AG04449 (cell line): Measurements from ENCODE around the gene OSBPL2.

Experiments used
- CTCF ChIA-PET: fragments of 350-600 bp; formaldehyde crosslinking; extraction: SDS; loops from one replicate; lab custom pipeline; 2021; ENCODE audit warnings: antibody characterized with exemption; lab: Yijun Ruan, JAX
- POLR2A ChIA-PET: fragments of 400-600, 350-600 bp; formaldehyde crosslinking; extraction: SDS; loops from one replicate; lab custom pipeline; 2020; ENCODE audit warnings: antibody characterized with exemption, inconsistent platforms; lab: Yijun Ruan, JAX
- DNase-seq: peaks from one replicate; pipeline ENCODE4 v3.0.0-alpha.2; 2010; ENCODE audit warnings: low read depth, low spot score
- H3K4me3 ChIP-seq: 2 replicates; pipeline ENCODE4 v1.5.1; 2011; ENCODE audit warnings: low read depth, mild to moderate bottlenecking, control low read depth, low read length
- TF ChIP-seq, protein P1 (sequence below): IDR thresholded peaks from one replicate; pipeline ENCODE4 v1.5.1; 2011; ENCODE audit warnings: mild to moderate bottlenecking, moderate library complexity, low read length, control low read depth, inconsistent platforms; ENCODE audit not compliant: insufficient read depth; ENCODE audit errors: missing control alignments

The OSBPL2 gene

GRCh38 chr20:62246431-62246830 is 8.1 kb downstream of the OSBPL2 start:
- DNase-seq = no peak
- no peak overlapping the region for H3K4me3 ChIP-seq
- ChIA-PET POLR2A (no interaction called here), CTCF (interaction anchor here (0.8 to 1.5 kb wide), 4 partner anchors 11 to 236 kb away, joined by 3 to 4 read pairs (median 4); no protein-coding TSS in a partner anchor)
- TF ChIP-seq, protein P1, sequence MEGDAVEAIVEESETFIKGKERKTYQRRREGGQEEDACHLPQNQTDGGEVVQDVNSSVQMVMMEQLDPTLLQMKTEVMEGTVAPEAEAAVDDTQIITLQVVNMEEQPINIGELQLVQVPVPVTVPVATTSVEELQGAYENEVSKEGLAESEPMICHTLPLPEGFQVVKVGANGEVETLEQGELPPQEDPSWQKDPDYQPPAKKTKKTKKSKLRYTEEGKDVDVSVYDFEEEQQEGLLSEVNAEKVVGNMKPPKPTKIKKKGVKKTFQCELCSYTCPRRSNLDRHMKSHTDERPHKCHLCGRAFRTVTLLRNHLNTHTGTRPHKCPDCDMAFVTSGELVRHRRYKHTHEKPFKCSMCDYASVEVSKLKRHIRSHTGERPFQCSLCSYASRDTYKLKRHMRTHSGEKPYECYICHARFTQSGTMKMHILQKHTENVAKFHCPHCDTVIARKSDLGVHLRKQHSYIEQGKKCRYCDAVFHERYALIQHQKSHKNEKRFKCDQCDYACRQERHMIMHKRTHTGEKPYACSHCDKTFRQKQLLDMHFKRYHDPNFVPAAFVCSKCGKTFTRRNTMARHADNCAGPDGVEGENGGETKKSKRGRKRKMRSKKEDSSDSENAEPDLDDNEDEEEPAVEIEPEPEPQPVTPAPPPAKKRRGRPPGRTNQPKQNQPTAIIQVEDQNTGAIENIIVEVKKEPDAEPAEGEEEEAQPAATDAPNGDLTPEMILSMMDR = no peak

GRCh38 chr20:62246872-62247652 is 8.7 kb downstream of the OSBPL2 start:
- CTCF ChIA-PET = interaction anchor here (1.3 to 1.5 kb wide), 3 partner anchors 11 to 237 kb away, joined by 3 to 4 read pairs (median 4); no protein-coding TSS in a partner anchor
- POLR2A ChIA-PET = no interaction called here
- no peak for DNase-seq
- TF ChIP-seq, protein P1 = no peak
- no peak overlapping the region for H3K4me3 ChIP-seq

DNA sequence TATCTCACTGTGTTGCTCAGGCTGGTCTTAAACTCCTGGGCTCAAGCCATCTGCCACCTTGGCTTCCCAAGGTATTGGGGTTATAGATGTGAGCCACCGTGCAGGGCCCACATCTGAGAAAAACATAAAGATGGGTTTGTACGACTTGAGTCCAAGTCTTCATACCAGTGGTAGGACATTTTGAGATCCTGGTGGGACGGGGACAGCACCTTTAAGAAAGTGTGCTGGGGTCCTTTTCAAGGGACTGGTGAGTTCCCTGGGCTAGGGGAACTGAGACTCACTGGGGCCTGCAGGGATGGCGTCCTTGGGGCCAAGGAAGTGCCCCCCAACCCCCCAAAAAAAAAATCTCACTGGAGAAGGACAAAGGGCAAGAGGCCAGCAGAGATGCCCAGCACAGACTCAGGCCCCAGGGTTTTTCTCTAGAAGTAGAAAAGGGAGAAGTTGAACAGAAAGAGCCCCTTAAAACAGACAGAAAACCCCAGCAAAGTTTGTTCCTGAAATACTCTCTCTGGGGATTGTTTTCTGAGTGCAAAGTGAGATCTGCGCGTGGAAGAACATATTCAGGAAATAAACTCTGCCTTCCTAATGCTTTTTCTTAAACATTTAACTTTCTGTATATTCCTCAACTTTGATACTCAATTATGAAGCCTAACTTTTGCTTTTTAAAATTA is 10.7 kb downstream of the OSBPL2 start:
- H3K4me3 ChIP-seq = no peak overlapping the region
- POLR2A ChIA-PET = no interaction called here
- TF ChIP-seq, protein P1 = no peak
- CTCF ChIA-PET = no interaction called here
- DNase-seq = no peak

DNA sequence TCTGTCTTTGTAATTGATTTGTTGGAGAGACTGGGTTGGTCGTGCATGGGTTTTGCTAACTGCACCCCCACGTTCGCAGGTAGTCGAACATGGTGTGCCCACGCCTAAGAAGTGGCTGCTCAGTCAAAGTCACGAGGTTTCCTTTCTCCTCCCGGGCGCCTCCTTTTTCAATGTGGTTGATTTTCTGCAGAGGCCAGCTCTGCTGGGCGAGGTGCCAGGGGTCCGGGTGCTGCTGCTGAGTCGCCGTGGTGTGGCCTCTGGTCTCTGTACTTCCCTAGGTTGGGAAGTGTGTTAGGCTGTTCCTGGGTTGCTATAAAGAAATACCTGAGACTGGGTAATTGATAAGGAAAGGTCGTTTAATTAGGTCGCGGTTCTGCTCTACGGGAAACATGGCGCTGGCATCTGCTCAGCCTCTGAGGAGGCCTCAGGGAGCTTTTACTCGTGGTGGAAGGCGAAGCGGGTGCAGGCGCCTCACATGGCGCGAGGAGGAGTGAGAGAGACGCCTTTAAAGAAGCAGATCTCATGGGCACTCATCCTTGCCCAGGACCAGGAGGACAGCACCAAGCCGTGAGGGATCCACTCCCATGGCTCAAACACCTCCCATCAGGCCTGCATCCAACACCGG is 14.1 kb downstream of the OSBPL2 start:
- DNase-seq = no peak
- ChIA-PET POLR2A (no interaction called here), CTCF (no interaction called here)
- no peak overlapping the region for H3K4me3 ChIP-seq
- TF ChIP-seq, protein P1 = no peak

- CTCF ChIA-PET = interaction anchor here (1.5 kb wide), 1 partner anchor 12 kb away, joined by 4 read pairs; no protein-coding TSS in a partner anchor
- no peak overlapping the region for H3K4me3 ChIP-seq
- no peak for DNase-seq
- TF ChIP-seq, protein P1 = no peak
- POLR2A ChIA-PET = no interaction called here
Observed at GRCh38 chr20:62253398-62253797, 15.1 kb downstream of the OSBPL2 start.
